ENCODE data around the gene KDM3B. TPM values are rescaled to one million over a fixed set of nuclear protein-coding genes. Genes with fewer than 3 reads are reported as not detected.

Gene KDM3B
- total RNA-seq, 4 donors from 2014 or later: 62.7 to 65.3 (median 62.9) TPM

GRCh38 chr5:138336952-138337684, 15.4 kb upstream of the KDM3B start:
- Histone ChIP-seq H3K36me3 (peaks cover 0 to 11% (median 0%) of the 10 kb centered on the region in 3 donors), H3K4me3 (peak overlapping the region; percentile 66 to 92 (median 78)), H3K27ac (peak overlapping the region; percentile 90 to 99 (median 97)), H3K9me3 (no peaks in the 10 kb centered on the region), H3K4me1 (peaks cover 0 to 38% (median 15%) of the 10 kb centered on the region in 4 donors), H3K27me3 (no peaks in the 10 kb centered on the region)
- 18 to 22% methylated on average over 13 of the region's 13 CpGs for WGBS, 2 donors
- DNase-seq (ENCODE audit: low spot score in 2 of 2): peak; percentile 78 to 94
- TF ChIP-seq EP300 (IDR thresholded peaks at IDR 0.05): peak in 1 of 2 donors; percentile 1
- no peak for TF ChIP-seq POLR2A (IDR thresholded peaks at IDR 0.05)

DNA sequence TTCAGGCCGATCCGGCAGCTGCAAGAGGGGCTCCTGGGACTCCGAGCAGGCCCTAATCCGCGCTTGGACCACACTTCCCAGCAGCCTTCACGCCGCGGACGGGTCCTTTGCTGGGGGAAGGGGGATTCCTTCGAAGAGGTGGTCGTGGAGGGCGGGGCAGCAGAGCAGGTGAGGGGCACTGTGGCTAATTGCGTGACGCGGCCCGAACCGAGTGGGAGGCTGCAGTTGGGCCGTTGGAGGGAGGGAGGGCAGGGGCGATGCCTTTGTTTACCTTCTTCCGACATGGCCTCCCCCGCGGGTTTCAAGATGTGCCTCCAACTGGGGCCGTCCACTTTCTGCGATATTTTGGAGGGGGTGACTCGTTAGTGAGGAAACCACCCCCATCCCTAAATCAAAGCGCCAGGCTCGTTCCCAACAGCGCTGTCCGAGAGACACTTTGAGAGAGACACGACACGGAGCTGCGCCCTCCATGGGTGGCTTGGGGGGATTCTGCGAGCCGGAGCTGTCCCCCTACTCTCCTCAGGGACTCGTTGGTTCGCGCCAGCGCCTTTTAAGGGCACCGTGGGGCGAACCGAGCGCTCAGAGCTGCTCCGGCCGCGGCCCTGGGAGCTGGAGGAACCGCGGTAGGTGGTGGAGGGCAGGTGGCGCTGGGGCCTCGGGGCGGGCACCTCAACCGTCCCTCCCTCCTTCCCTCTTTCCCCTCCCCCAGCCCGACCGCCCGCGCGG, 14.6 kb upstream of the KDM3B start, which contains the start of gene FAM53C:
TSS of gene FAM53C (plus strand) at position 582 of the 726 bp plus-strand sequence. CDS start 3,070 bp downstream, outside the sequence.
- H3K4me1 ChIP-seq: peaks cover 0 to 35% (median 13%) of the 10 kb centered on the region in 4 donors
- peak within 1 kb of the TSS; percentile 66 to 92 (median 78) for H3K4me3 ChIP-seq
- H3K9me3 ChIP-seq: no peaks in the 10 kb centered on the region
- H3K27me3 ChIP-seq: no peaks in the 10 kb centered on the region
- peaks cover 0 to 18% (median 0%) of the 10 kb centered on the region in 3 donors for H3K36me3 ChIP-seq
- WGBS, 2 donors: 1% methylated on average over 46 to 50 of the region's 56 CpGs
- H3K27ac ChIP-seq: peak within 1 kb of the TSS; percentile 90 to 99 (median 97)
- TF ChIP-seq POLR2A (IDR thresholded peaks at IDR 0.05) (peak; percentile 91 to 94), EP300 (IDR thresholded peaks at IDR 0.05) (peak; percentile 53 to 99), CTCF (IDR thresholded peaks at IDR 0.05) (peak in 2 of 5 experiments; percentile 51 to 71)
- peak; percentile 84 to 88 for DNase-seq (ENCODE audit: low spot score in 2 of 2)

- peak overlapping the region; percentile 90 to 99 (median 97) for H3K27ac ChIP-seq
- no peaks in the 10 kb centered on the region for H3K27me3 ChIP-seq
- WGBS, 2 donors: 0 to 8% methylated on average over 1 to 19 of the region's 22 CpGs
Observed at GRCh38 chr5:138338411-138339090, 13.9 kb upstream of the KDM3B start.

GRCh38 chr5:138339091-138339456, 13.4 kb upstream of the KDM3B start:
- peak overlapping the region; percentile 66 to 92 (median 78) for H3K4me3 ChIP-seq
- H3K36me3 ChIP-seq: peaks cover 0 to 30% (median 0%) of the 10 kb centered on the region in 3 donors
- no peaks in the 10 kb centered on the region for H3K27me3 ChIP-seq
- peak overlapping the region; percentile 90 to 99 (median 97) for H3K27ac ChIP-seq
- TF ChIP-seq EP300 (IDR thresholded peaks at IDR 0.05) (no peak), CTCF (IDR thresholded peaks at IDR 0.05) (no peak), POLR2A (IDR thresholded peaks at IDR 0.05) (no peak)
- no peaks in the 10 kb centered on the region for H3K9me3 ChIP-seq
- H3K4me1 ChIP-seq: peaks cover 0 to 35% (median 13%) of the 10 kb centered on the region in 4 donors
- WGBS, 2 donors: 1 to 5% methylated on average over 7 of the region's 7 CpGs
- peak in 1 of 2 donors; percentile 22 for DNase-seq (ENCODE audit: low spot score in 2 of 2)

More at GRCh38 chr5:138338411-138339090, 13.9 kb upstream of the KDM3B start:
- no peaks in the 10 kb centered on the region for H3K9me3 ChIP-seq
- peaks cover 0 to 25% (median 0%) of the 10 kb centered on the region in 3 donors for H3K36me3 ChIP-seq
- peaks cover 0 to 35% (median 13%) of the 10 kb centered on the region in 4 donors for H3K4me1 ChIP-seq
- DNase-seq (ENCODE audit: low spot score in 2 of 2): no peak
- TF ChIP-seq POLR2A (IDR thresholded peaks at IDR 0.05): no peak
- no peak for TF ChIP-seq EP300 (IDR thresholded peaks at IDR 0.05)
- peak in 1 of 5 experiments; percentile 8 for TF ChIP-seq CTCF (IDR thresholded peaks at IDR 0.05)
- peak overlapping the region; percentile 66 to 92 (median 78) for H3K4me3 ChIP-seq

- Histone ChIP-seq H3K4me3 (peak overlapping the region; percentile 66 to 92 (median 78)), H3K9me3 (no peaks in the 10 kb centered on the region), H3K36me3 (peaks cover 0 to 34% (median 0%) of the 10 kb centered on the region in 3 donors), H3K4me1 (peaks cover 0 to 35% (median 13%) of the 10 kb centered on the region in 4 donors), H3K27ac (peak overlapping the region; percentile 90 to 99 (median 97)), H3K27me3 (no peaks in the 10 kb centered on the region)
- DNase-seq (ENCODE audit: low spot score in 2 of 2): no peak
- WGBS, 2 donors: 28 to 32% methylated on average over 2 of the region's 2 CpGs
- no peak for TF ChIP-seq EP300 (IDR thresholded peaks at IDR 0.05)
- no peak for TF ChIP-seq CTCF (IDR thresholded peaks at IDR 0.05)
- no peak for TF ChIP-seq POLR2A (IDR thresholded peaks at IDR 0.05)
Observed at GRCh38 chr5:138339464-138339863, 13.0 kb upstream of the KDM3B start.

Data from tibial nerve (tissue), 4 donors.